GM23338 (cell line): ENCODE measurements around the gene ATP6V1E1. TPM values are rescaled to one million over a fixed set of nuclear protein-coding genes. Genes with fewer than 3 reads are reported as not detected.

Experiments used
- ATAC-seq: fragments of 200-7000 bp; cut with Tn5 transposase; 3 replicates; pipeline ENCODE4 v1.9.1; 2020
- DNase-seq: peaks from one replicate; pipeline ENCODE4 v3.0.0-alpha.2; 2015; ENCODE audit warnings: low spot score
- H2AFZ ChIP-seq: fragments of 200-600 bp; sonication (generic); 2 replicates; pipeline ENCODE4 v1.8.0; 2016; ENCODE audit warnings: antibody characterized with exemption, mild to moderate bottlenecking, moderate library complexity
- H3F3A ChIP-seq: fragments of 200-600 bp; sonication (generic); replicated peaks from 2 replicates; pipeline ENCODE4 v1.8.0; 2017; ENCODE audit warnings: antibody characterized with exemption, mixed run types, low read depth
- H3K27ac ChIP-seq: fragments of 200-600 bp; sonication (generic); 2 replicates; pipeline ENCODE4 v1.6.1; 2016; ENCODE audit warnings: low read depth
- H3K27me3 ChIP-seq: fragments of 200-600 bp; sonication (generic); 2 replicates; pipeline ENCODE4 v1.8.0; 2016; ENCODE audit warnings: mild to moderate bottlenecking, mixed run types, moderate library complexity; ENCODE audit not compliant: insufficient read depth
- H3K36me3 ChIP-seq: fragments of 200-600 bp; sonication (generic); 2 replicates; pipeline ENCODE4 v1.8.0; 2016; ENCODE audit warnings: mild to moderate bottlenecking; ENCODE audit not compliant: insufficient read depth
- H3K4me1 ChIP-seq: fragments of 200-600 bp; sonication (generic); 2 replicates; pipeline ENCODE4 v1.8.0; 2016; ENCODE audit warnings: mild to moderate bottlenecking, moderate library complexity; ENCODE audit not compliant: insufficient read depth
- H3K4me2 ChIP-seq: fragments of 200-600 bp; sonication (generic); 2 replicates; pipeline ENCODE4 v1.7.1; 2017; ENCODE audit warnings: mixed run types
- H3K4me3 ChIP-seq: fragments of 200-600 bp; sonication (generic); 2 replicates; pipeline ENCODE4 v1.6.1; 2016; ENCODE audit warnings: mixed run types
- H3K79me2 ChIP-seq: fragments of 200-600 bp; sonication (generic); replicated peaks from 2 replicates; pipeline ENCODE4 v1.8.0; 2017; ENCODE audit warnings: mild to moderate bottlenecking; ENCODE audit not compliant: insufficient read depth
- H3K9me2 ChIP-seq: fragments of 200-600 bp; sonication (generic); 2 replicates; pipeline ENCODE4 v1.8.0; 2017; ENCODE audit not compliant: insufficient read depth
- H4K20me1 ChIP-seq: fragments of 200-600 bp; sonication (generic); replicated peaks from 2 replicates; pipeline ENCODE4 v1.8.0; 2017; ENCODE audit warnings: mild to moderate bottlenecking; ENCODE audit not compliant: insufficient read depth
- H3K27ac Mint-ChIP-seq: 2 replicates; pipeline ENCODE4 v1.8.0; 2020; ENCODE audit warnings: inconsistent platforms, mild to moderate bottlenecking, moderate library complexity, mixed read lengths
- H3K27me3 Mint-ChIP-seq: 3 replicates; pipeline ENCODE4 v1.8.0; 2022; ENCODE audit warnings: low read depth, mild to moderate bottlenecking, moderate library complexity, mixed read lengths, inconsistent platforms; ENCODE audit not compliant: insufficient read depth, poor library complexity
- H3K36me3 Mint-ChIP-seq: 3 replicates; pipeline ENCODE4 v1.8.0; 2021; ENCODE audit warnings: low read depth, mild to moderate bottlenecking, inconsistent platforms, moderate library complexity, mixed read lengths
- H3K4me1 Mint-ChIP-seq: 3 replicates; pipeline ENCODE4 v1.8.0; 2020; ENCODE audit warnings: mild to moderate bottlenecking, inconsistent platforms, mixed read lengths
- H3K4me3 Mint-ChIP-seq: 3 replicates; pipeline ENCODE4 v1.8.0; 2021; ENCODE audit warnings: moderate library complexity, mild to moderate bottlenecking, inconsistent platforms, mixed read lengths
- H3K9me3 Mint-ChIP-seq: 3 replicates; pipeline ENCODE4 v1.8.0; 2020; ENCODE audit warnings: moderate library complexity, mild to moderate bottlenecking, inconsistent platforms, mixed read lengths
- CREB1 ChIP-seq: fragments of 250-450 bp; sonication (Bioruptor Pico); IDR thresholded peaks from 2 replicates; pipeline ENCODE4 v1.5.0; 2020; ENCODE audit warnings: low read depth, mild to moderate bottlenecking, moderate library complexity
- ETS1 ChIP-seq: IDR thresholded peaks from 2 replicates; pipeline ENCODE4 v1.6.1; 2016; ENCODE audit warnings: antibody characterized with exemption
- EZH2 ChIP-seq: fragments of 200-600 bp; sonication (generic); IDR thresholded peaks from one replicate; pipeline ENCODE4 v1.8.0; 2017; ENCODE audit warnings: antibody characterized with exemption, mild to moderate bottlenecking, low read depth; ENCODE audit not compliant: unreplicated experiment
- EZH2phosphoT487 ChIP-seq: fragments of 200-600 bp; sonication (generic); IDR thresholded peaks from one replicate; pipeline ENCODE4 v1.8.1; 2018; ENCODE audit warnings: antibody characterized with exemption; ENCODE audit not compliant: unreplicated experiment
- JUNB ChIP-seq: IDR thresholded peaks from one replicate; pipeline ENCODE4 v1.6.1; 2016; ENCODE audit warnings: antibody characterized with exemption; ENCODE audit not compliant: unreplicated experiment
- NANOG ChIP-seq: IDR thresholded peaks from 2 replicates; pipeline ENCODE4 v1.6.1; 2016; ENCODE audit warnings: antibody characterized with exemption, borderline replicate concordance
- POLR2AphosphoS5 ChIP-seq: IDR thresholded peaks from 2 replicates; pipeline ENCODE4 v1.6.1; 2016; ENCODE audit warnings: antibody characterized with exemption, low read depth
- STAT1 ChIP-seq: IDR thresholded peaks from one replicate; pipeline ENCODE4 v1.6.1; 2016; ENCODE audit warnings: antibody characterized with exemption; ENCODE audit not compliant: unreplicated experiment
- ZNF114 ChIP-seq: fragments of 250-450 bp; sonication (Bioruptor Pico); IDR thresholded peaks from 2 replicates; pipeline ENCODE4 v1.5.0; 2020; ENCODE audit warnings: mild to moderate bottlenecking, moderate library complexity
- ZNF331 ChIP-seq: fragments of 250-450 bp; sonication (Bioruptor Pico); IDR thresholded peaks from 2 replicates; pipeline ENCODE4 v1.5.0; 2020; ENCODE audit warnings: low read depth, mild to moderate bottlenecking, moderate library complexity
- polyA plus RNA-seq: library from polyadenylated mRNA; unstranded; fragments of >200 nt; fragmentation: Nextera tagmentation; extraction: Ambion mirVana; gene quantifications from 2 replicates; pipeline ENCODE4 v1.2.1, GENCODE V29; 2016
- total RNA-seq: library from RNA; depleted of rRNA; stranded (reverse); fragments of >200 nt; shearing (Covaris generic); gene quantifications from 2 replicates; pipeline ENCODE4 v1.2.3, GENCODE V29; 2014
- TF ChIP-seq, protein P1 (sequence below), 2 experiments: fragments of 200-600 bp in 1 of 2; sonication (generic) in 1 of 2; conservative IDR thresholded peaks; 2 replicates each; pipeline versions ENCODE4 v1.5.1 to v1.6.1; 2016 to 2017; ENCODE audit warnings: antibody characterized with exemption in 2 of 2, low read depth in 2 of 2, mild to moderate bottlenecking in 2 of 2, moderate library complexity in 1 of 2
- TF ChIP-seq, protein P2 (sequence below): fragments of 250-450 bp; sonication (Bioruptor Pico); IDR thresholded peaks from 2 replicates; pipeline ENCODE4 v1.5.0; 2020; ENCODE audit warnings: mild to moderate bottlenecking, moderate library complexity
- TF ChIP-seq, protein P3 (sequence below): IDR thresholded peaks from one replicate; pipeline ENCODE4 v1.6.1; 2018; ENCODE audit warnings: antibody characterized with exemption; ENCODE audit not compliant: unreplicated experiment

Gene ATP6V1E1
- total and polyA plus RNA-seq, 2 experiments from 2014 or later = 74.5 to 81.7 TPM

DNA sequence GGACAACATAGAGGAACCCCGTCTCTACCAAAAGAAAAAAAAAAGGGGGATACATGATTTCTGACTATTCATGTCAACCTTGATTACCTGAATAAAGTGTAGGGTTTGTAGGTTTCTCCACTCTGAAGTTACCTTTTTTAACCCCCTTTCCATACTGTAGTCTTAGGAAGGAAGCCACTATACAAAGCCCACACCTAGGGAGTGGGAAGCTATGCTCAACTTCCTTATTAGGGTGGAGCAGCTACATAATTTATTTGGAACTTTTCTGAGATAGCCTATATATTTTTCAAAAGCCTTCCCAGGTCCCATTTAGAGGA is 582 bp upstream of the ATP6V1E1 start (continued):
- TF ChIP-seq STAT1 = no peak
- TF ChIP-seq JUNB = no peak
- TF ChIP-seq CREB1 (CRISPR knock-in tag) = no peak
- TF ChIP-seq, protein P1, sequence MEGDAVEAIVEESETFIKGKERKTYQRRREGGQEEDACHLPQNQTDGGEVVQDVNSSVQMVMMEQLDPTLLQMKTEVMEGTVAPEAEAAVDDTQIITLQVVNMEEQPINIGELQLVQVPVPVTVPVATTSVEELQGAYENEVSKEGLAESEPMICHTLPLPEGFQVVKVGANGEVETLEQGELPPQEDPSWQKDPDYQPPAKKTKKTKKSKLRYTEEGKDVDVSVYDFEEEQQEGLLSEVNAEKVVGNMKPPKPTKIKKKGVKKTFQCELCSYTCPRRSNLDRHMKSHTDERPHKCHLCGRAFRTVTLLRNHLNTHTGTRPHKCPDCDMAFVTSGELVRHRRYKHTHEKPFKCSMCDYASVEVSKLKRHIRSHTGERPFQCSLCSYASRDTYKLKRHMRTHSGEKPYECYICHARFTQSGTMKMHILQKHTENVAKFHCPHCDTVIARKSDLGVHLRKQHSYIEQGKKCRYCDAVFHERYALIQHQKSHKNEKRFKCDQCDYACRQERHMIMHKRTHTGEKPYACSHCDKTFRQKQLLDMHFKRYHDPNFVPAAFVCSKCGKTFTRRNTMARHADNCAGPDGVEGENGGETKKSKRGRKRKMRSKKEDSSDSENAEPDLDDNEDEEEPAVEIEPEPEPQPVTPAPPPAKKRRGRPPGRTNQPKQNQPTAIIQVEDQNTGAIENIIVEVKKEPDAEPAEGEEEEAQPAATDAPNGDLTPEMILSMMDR (conservative IDR thresholded peaks at IDR 0.05; ENCODE audit: low read depth in 2 of 2) = no peak
- TF ChIP-seq ZNF114 (CRISPR knock-in tag) = no peak
- TF ChIP-seq NANOG = no peak
- TF ChIP-seq POLR2AphosphoS5 = no peak

- Histone ChIP-seq H4K20me1 (peaks cover 16% of the 10 kb centered on the region), H3K27ac (peak overlapping the region; percentile 75), H3K4me2 (peak overlapping the region; percentile 98), H3K4me3 (peak overlapping the region; percentile 69), H2AFZ (no peak overlapping the region), H3K36me3 (peaks cover 2% of the 10 kb centered on the region; the same call in 1 of the 2 replicates), H3K79me2 (peaks cover 55% of the 10 kb centered on the region), H3K9me2 (no peaks in the 10 kb centered on the region), H3F3A (0 out of 2 replicates have a peak, but pooled peaks cover 2% of the 10 kb centered on the region), H3K4me1 (no peaks in the 10 kb centered on the region; the same call in 1 of the 2 replicates), H3K27me3 (no peaks in the 10 kb centered on the region)
- Mint-ChIP-seq H3K9me3 (no peaks in the 10 kb centered on the region), H3K4me1 (peaks cover 3% of the 10 kb centered on the region; the same call in 1 of the 3 replicates), H3K36me3 (0 out of 3 replicates have a peak, but pooled peaks cover 2% of the 10 kb centered on the region), H3K27ac (peak overlapping the region; percentile 99), H3K27me3 (peaks cover 2% of the 10 kb centered on the region), H3K4me3 (peak overlapping the region; percentile 96)
- no peak; the same call in 2 of the 3 replicates for ATAC-seq
- DNase-seq = peak; percentile 8
- TF ChIP-seq ETS1 (no peak), EZH2phosphoT487 (no peak), ZNF114 (CRISPR knock-in tag) (no peak), STAT1 (no peak), ZNF331 (CRISPR knock-in tag) (no peak), POLR2AphosphoS5 (no peak), NANOG (no peak), EZH2 (no peak), JUNB (no peak)
- TF ChIP-seq, protein P2, sequence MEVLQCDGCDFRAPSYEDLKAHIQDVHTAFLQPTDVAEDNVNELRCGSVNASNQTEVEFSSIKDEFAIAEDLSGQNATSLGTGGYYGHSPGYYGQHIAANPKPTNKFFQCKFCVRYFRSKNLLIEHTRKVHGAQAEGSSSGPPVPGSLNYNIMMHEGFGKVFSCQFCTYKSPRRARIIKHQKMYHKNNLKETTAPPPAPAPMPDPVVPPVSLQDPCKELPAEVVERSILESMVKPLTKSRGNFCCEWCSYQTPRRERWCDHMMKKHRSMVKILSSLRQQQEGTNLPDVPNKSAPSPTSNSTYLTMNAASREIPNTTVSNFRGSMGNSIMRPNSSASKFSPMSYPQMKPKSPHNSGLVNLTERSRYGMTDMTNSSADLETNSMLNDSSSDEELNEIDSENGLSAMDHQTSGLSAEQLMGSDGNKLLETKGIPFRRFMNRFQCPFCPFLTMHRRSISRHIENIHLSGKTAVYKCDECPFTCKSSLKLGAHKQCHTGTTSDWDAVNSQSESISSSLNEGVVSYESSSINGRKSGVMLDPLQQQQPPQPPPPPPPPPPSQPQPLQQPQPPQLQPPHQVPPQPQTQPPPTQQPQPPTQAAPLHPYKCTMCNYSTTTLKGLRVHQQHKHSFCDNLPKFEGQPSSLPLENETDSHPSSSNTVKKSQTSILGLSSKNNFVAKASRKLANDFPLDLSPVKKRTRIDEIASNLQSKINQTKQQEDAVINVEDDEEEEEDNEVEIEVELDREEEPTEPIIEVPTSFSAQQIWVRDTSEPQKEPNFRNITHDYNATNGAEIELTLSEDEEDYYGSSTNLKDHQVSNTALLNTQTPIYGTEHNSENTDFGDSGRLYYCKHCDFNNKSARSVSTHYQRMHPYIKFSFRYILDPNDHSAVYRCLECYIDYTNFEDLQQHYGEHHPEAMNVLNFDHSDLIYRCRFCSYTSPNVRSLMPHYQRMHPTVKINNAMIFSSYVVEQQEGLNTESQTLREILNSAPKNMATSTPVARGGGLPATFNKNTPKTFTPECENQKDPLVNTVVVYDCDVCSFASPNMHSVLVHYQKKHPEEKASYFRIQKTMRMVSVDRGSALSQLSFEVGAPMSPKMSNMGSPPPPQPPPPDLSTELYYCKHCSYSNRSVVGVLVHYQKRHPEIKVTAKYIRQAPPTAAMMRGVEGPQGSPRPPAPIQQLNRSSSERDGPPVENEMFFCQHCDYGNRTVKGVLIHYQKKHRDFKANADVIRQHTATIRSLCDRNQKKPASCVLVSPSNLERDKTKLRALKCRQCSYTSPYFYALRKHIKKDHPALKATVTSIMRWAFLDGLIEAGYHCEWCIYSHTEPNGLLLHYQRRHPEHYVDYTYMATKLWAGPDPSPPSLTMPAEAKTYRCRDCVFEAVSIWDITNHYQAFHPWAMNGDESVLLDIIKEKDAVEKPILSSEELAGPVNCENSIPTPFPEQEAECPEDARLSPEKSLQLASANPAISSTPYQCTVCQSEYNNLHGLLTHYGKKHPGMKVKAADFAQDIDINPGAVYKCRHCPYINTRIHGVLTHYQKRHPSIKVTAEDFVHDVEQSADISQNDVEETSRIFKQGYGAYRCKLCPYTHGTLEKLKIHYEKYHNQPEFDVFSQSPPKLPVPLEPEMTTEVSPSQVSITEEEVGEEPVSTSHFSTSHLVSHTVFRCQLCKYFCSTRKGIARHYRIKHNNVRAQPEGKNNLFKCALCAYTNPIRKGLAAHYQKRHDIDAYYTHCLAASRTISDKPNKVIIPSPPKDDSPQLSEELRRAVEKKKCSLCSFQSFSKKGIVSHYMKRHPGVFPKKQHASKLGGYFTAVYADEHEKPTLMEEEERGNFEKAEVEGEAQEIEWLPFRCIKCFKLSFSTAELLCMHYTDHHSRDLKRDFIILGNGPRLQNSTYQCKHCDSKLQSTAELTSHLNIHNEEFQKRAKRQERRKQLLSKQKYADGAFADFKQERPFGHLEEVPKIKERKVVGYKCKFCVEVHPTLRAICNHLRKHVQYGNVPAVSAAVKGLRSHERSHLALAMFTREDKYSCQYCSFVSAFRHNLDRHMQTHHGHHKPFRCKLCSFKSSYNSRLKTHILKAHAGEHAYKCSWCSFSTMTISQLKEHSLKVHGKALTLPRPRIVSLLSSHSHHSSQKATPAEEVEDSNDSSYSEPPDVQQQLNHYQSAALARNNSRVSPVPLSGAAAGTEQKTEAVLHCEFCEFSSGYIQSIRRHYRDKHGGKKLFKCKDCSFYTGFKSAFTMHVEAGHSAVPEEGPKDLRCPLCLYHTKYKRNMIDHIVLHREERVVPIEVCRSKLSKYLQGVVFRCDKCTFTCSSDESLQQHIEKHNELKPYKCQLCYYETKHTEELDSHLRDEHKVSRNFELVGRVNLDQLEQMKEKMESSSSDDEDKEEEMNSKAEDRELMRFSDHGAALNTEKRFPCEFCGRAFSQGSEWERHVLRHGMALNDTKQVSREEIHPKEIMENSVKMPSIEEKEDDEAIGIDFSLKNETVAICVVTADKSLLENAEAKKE (CRISPR knock-in tag) = no peak
- TF ChIP-seq, protein P3, sequence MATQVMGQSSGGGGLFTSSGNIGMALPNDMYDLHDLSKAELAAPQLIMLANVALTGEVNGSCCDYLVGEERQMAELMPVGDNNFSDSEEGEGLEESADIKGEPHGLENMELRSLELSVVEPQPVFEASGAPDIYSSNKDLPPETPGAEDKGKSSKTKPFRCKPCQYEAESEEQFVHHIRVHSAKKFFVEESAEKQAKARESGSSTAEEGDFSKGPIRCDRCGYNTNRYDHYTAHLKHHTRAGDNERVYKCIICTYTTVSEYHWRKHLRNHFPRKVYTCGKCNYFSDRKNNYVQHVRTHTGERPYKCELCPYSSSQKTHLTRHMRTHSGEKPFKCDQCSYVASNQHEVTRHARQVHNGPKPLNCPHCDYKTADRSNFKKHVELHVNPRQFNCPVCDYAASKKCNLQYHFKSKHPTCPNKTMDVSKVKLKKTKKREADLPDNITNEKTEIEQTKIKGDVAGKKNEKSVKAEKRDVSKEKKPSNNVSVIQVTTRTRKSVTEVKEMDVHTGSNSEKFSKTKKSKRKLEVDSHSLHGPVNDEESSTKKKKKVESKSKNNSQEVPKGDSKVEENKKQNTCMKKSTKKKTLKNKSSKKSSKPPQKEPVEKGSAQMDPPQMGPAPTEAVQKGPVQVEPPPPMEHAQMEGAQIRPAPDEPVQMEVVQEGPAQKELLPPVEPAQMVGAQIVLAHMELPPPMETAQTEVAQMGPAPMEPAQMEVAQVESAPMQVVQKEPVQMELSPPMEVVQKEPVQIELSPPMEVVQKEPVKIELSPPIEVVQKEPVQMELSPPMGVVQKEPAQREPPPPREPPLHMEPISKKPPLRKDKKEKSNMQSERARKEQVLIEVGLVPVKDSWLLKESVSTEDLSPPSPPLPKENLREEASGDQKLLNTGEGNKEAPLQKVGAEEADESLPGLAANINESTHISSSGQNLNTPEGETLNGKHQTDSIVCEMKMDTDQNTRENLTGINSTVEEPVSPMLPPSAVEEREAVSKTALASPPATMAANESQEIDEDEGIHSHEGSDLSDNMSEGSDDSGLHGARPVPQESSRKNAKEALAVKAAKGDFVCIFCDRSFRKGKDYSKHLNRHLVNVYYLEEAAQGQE = no peak
Measured at GRCh38 chr22:17627961-17628405, 566 bp downstream of the ATP6V1E1 start.
